IMR-90 (cell line): ENCODE measurements around the gene RPS8. TPM values are rescaled to one million over a fixed set of nuclear protein-coding genes. Genes with fewer than 3 reads are reported as not detected.
A peak's percentile ranks its signal among the peaks of the same experiment; 100 is the strongest.

ENCODE experiments used
- ATAC-seq: fragments of 200-7000 bp; cut with Tn5 transposase; 2 replicates; pipeline ENCODE4 v1.9.1; 2020; ENCODE audit warnings: low read depth, mild to moderate bottlenecking, moderate library complexity
- BruUV-seq: library from RNA; stranded (reverse); fragments of 400-500 nt; replicated peaks from 2 replicates; lab custom pipeline; 2021; lab: Mats Ljungman, UMichigan
- CTCF ChIA-PET: fragments of 300-600 bp; formaldehyde crosslinking; extraction: SDS; loops from one replicate; lab custom pipeline; 2021; ENCODE audit warnings: antibody characterized with exemption; lab: Yijun Ruan, JAX
- POLR2A ChIA-PET: fragments of 300-600 bp; sonication (Branson Sonifier 250); formaldehyde crosslinking; loops from one replicate; lab custom pipeline; 2022; ENCODE audit warnings: antibody characterized with exemption; ENCODE audit not compliant: unreplicated experiment; lab: Charles Lee
- DNase-seq: peaks from one replicate; pipeline ENCODE4 v3.0.0; 2013
- H2AFZ ChIP-seq: replicated peaks from 2 replicates; pipeline ENCODE3; 2013; ENCODE audit warnings: low read length, mild to moderate bottlenecking; ENCODE audit not compliant: poor library complexity
- H2AK5ac ChIP-seq: 2 replicates; pipeline ENCODE4 v1.6.1; 2013; ENCODE audit warnings: low read depth, low read length, inconsistent platforms
- H2AK9ac ChIP-seq: replicated peaks from 2 replicates; pipeline ENCODE3; 2013; ENCODE audit warnings: mild to moderate bottlenecking, low read depth, low read length, moderate library complexity; ENCODE audit not compliant: poor library complexity
- H2BK120ac ChIP-seq: 2 replicates; pipeline ENCODE4 v1.6.1; 2013; ENCODE audit warnings: low read depth, low read length, inconsistent platforms
- H2BK15ac ChIP-seq: 3 replicates; pipeline ENCODE4 v1.6.1; 2013; ENCODE audit warnings: low read depth, low read length, inconsistent platforms
- H2BK20ac ChIP-seq: 2 replicates; pipeline ENCODE4 v1.6.1; 2013; ENCODE audit warnings: low read depth, mild to moderate bottlenecking, inconsistent platforms, low read length, moderate library complexity
- H2BK5ac ChIP-seq: 2 replicates; pipeline ENCODE4 v1.6.1; 2013; ENCODE audit warnings: mild to moderate bottlenecking, low read depth, low read length, inconsistent platforms; ENCODE audit not compliant: poor library complexity, severe bottlenecking
- H3K14ac ChIP-seq: replicated peaks from 2 replicates; pipeline ENCODE4 v1.6.1; 2013; ENCODE audit warnings: low read depth, low read length, inconsistent platforms
- H3K18ac ChIP-seq: 2 replicates; pipeline ENCODE4 v1.6.1; 2013; ENCODE audit warnings: low read depth, low read length, control low read depth
- H3K23ac ChIP-seq: 2 replicates; pipeline ENCODE4 v1.6.1; 2013; ENCODE audit warnings: low read depth, low read length, inconsistent platforms
- H3K27ac ChIP-seq: 2 replicates; pipeline ENCODE4 v1.5.1; 2013; ENCODE audit warnings: mild to moderate bottlenecking, control low read depth, low read length; ENCODE audit not compliant: insufficient read depth
- H3K27me3 ChIP-seq: 2 replicates; pipeline ENCODE4 v1.6.1; 2013; ENCODE audit warnings: low read length; ENCODE audit not compliant: control insufficient read depth, insufficient read depth
- H3K36me3 ChIP-seq: 2 replicates; pipeline ENCODE4 v1.6.1; 2013; ENCODE audit warnings: low read length, mixed read lengths; ENCODE audit not compliant: control insufficient read depth, insufficient read depth
- H3K4ac ChIP-seq: 2 replicates; pipeline ENCODE4 v1.6.1; 2013; ENCODE audit warnings: low read depth, low read length, inconsistent platforms
- H3K4me1 ChIP-seq: 2 replicates; pipeline ENCODE4 v1.6.1; 2013; ENCODE audit warnings: low read length, mixed read lengths; ENCODE audit not compliant: control insufficient read depth, insufficient read depth
- H3K4me2 ChIP-seq: 2 replicates; pipeline ENCODE4 v1.6.1; 2013; ENCODE audit warnings: low read depth, mild to moderate bottlenecking, control low read depth, low read length, moderate library complexity
- H3K4me3 ChIP-seq: 2 replicates; pipeline ENCODE4 v1.5.1; 2013; ENCODE audit warnings: low read depth, mild to moderate bottlenecking, control low read depth, low read length, moderate library complexity; ENCODE audit not compliant: insufficient read depth
- H3K56ac ChIP-seq: 2 replicates; pipeline ENCODE4 v1.6.1; 2013; ENCODE audit warnings: low read length, inconsistent platforms; ENCODE audit not compliant: insufficient read depth; ENCODE audit errors: extremely low read depth
- H3K79me1 ChIP-seq, 2 experiments: 2 replicates each; pipeline ENCODE4 v1.6.1; 2013; ENCODE audit warnings: low read length in 2 of 2, inconsistent platforms in 1 of 2, low read depth in 1 of 2
- H3K9ac ChIP-seq: 2 replicates; pipeline ENCODE4 v1.6.1; 2013; ENCODE audit warnings: low read depth, low read length, control low read depth
- H3K9me1 ChIP-seq: 2 replicates; pipeline ENCODE4 v1.6.1; 2013; ENCODE audit warnings: low read length, inconsistent platforms; ENCODE audit not compliant: insufficient read depth
- H3K9me3 ChIP-seq: 2 replicates; pipeline ENCODE4 v1.6.1; 2013; ENCODE audit warnings: low read length; ENCODE audit not compliant: control insufficient read depth, insufficient read depth
- H4K20me1 ChIP-seq: 2 replicates; pipeline ENCODE4 v1.6.1; 2013; ENCODE audit warnings: low read length, inconsistent platforms; ENCODE audit not compliant: insufficient read depth
- H4K5ac ChIP-seq: 2 replicates; pipeline ENCODE4 v1.6.1; 2013; ENCODE audit warnings: mild to moderate bottlenecking, low read depth, low read length, control low read depth
- H4K8ac ChIP-seq, 2 experiments: 2 replicates each; pipeline ENCODE4 v1.6.1; 2013; ENCODE audit warnings: low read depth in 2 of 2, low read length in 2 of 2, control low read depth in 1 of 2, inconsistent platforms in 1 of 2
- H4K91ac ChIP-seq: 2 replicates; pipeline ENCODE4 v1.6.1; 2013; ENCODE audit warnings: low read depth, low read length, inconsistent platforms; ENCODE audit not compliant: insufficient read depth
- BHLHE40 ChIP-seq: fragments of 150-350 bp; IDR thresholded peaks from 2 replicates; pipeline ENCODE4 v1.6.1; 2016; ENCODE audit warnings: mild to moderate bottlenecking, low read depth, low read length
- CEBPB ChIP-seq: IDR thresholded peaks from 2 replicates; pipeline ENCODE4 v1.6.1; 2012; ENCODE audit warnings: low read depth, low read length, improper control_type of control experiment
- MAFK ChIP-seq: IDR thresholded peaks from 2 replicates; pipeline ENCODE4 v1.6.1; 2012; ENCODE audit warnings: low read depth, low read length, improper control_type of control experiment
- MAZ ChIP-seq: IDR thresholded peaks from 2 replicates; pipeline ENCODE4 v1.6.1; 2012; ENCODE audit warnings: low read depth, mild to moderate bottlenecking, low read length, improper control_type of control experiment, moderate library complexity, borderline replicate concordance
- MXI1 ChIP-seq: IDR thresholded peaks from 2 replicates; pipeline ENCODE4 v1.6.1; 2012; ENCODE audit warnings: low read depth, mild to moderate bottlenecking, low read length, moderate library complexity, borderline replicate concordance
- POLR2A ChIP-seq: IDR thresholded peaks from 2 replicates; pipeline ENCODE4 v1.6.1; 2012; ENCODE audit warnings: mild to moderate bottlenecking, low read depth, low read length
- RAD21 ChIP-seq: IDR thresholded peaks from 2 replicates; pipeline ENCODE4 v1.6.1; 2012; ENCODE audit warnings: low read length, improper control_type of control experiment
- RCOR1 ChIP-seq: IDR thresholded peaks from 2 replicates; pipeline ENCODE4 v1.6.1; 2012; ENCODE audit warnings: mild to moderate bottlenecking, low read length, improper control_type of control experiment; ENCODE audit not compliant: insufficient replicate concordance
- WGBS, 2 experiments: methylation state at CpG; one replicate each; pipeline versions ENCODE4 v1.1.5 to v1.1.7; 2013; ENCODE audit warnings: missing lambda C conversion rate in 2 of 2; ENCODE audit not compliant: insufficient read length in 1 of 2; ENCODE audit errors: extremely low coverage in 2 of 2; 5-methylcytosine and 5-hydroxymethylcytosine counted together
- dilution Hi-C: fragments of 300-500 bp; cut with HindIII; formaldehyde crosslinking; loops from one replicate; pipeline ENCODE4 v1.14.3; 2018; ENCODE audit warnings: low sequenced_read_pairs; ENCODE audit not compliant: unreplicated experiment
- in situ Hi-C: fragments of 300-500 bp; cut with MboI; formaldehyde crosslinking; loops from 3 replicates; pipeline ENCODE4 v1.14.3; 2019; ENCODE audit warnings: low sequenced_read_pairs, inconsistent platforms, mixed read lengths
- intact Hi-C: fragments of 100-400 bp; cut with micrococcal nuclease; formaldehyde crosslinking; loops from 2 replicates; pipeline ENCODE4 v1.10.0; 2022
- polyA plus RNA-seq, 3 experiments: library from polyadenylated mRNA; depleted of rRNA; stranded (reverse); fragments of >200 nt; gene quantifications; 2 replicates each; pipeline ENCODE4 v1.2.3, GENCODE V29; 2012; ENCODE audit warnings: low replicate concordance in 1 of 3
- total RNA-seq: library from RNA; depleted of rRNA; stranded (reverse); fragments of >200 nt; gene quantifications from 2 replicates; pipeline ENCODE4 v1.2.3, GENCODE V29; 2012
- TF ChIP-seq, protein P1 (sequence below): conservative IDR thresholded peaks from 2 replicates; pipeline ENCODE4 v1.5.1; 2012; ENCODE audit warnings: mild to moderate bottlenecking, low read depth, low read length, improper control_type of control experiment
- TF ChIP-seq, protein P2 (sequence below): fragments of 150-350 bp; IDR thresholded peaks from 2 replicates; pipeline ENCODE4 v1.6.1; 2017; ENCODE audit warnings: mild to moderate bottlenecking, antibody characterized with exemption, low read length, low read depth

Gene RPS8
- total and polyA plus RNA-seq, 2 of the 4 experiments (the other 2 are of a cell fraction), result 2,171 to 2,255 TPM

- Histone ChIP-seq H4K5ac (peak within 1 kb of the TSS; percentile 95), H3K4me2 (peak within 1 kb of the TSS; percentile 86), H4K20me1 (no peaks in the 10 kb centered on the region; the same call in 1 of the 2 replicates), H2BK5ac (peak within 1 kb of the TSS; percentile 82), H2BK120ac (peak within 1 kb of the TSS; percentile 62), H2AK9ac (peak within 1 kb of the TSS; percentile 88), H3K9me1 (peaks cover 5% of the 10 kb centered on the region), H3K79me1 (peaks cover 19 to 42% of the 10 kb centered on the region in 2 experiments), H2AFZ (peak within 1 kb of the TSS; percentile 95), H2BK15ac (no peak within 1 kb of the TSS), H3K9me3 (no peaks in the 10 kb centered on the region), H2BK20ac (no peak within 1 kb of the TSS), H3K9ac (peak within 1 kb of the TSS; percentile 82), H3K56ac (peak within 1 kb of the TSS; percentile 87), H3K4ac (peak within 1 kb of the TSS; percentile 94), H3K27me3 (no peaks in the 10 kb centered on the region), H3K4me1 (peaks cover 4% of the 10 kb centered on the region), H4K91ac (peak within 1 kb of the TSS; percentile 84), H3K18ac (peak within 1 kb of the TSS; percentile 72), H3K36me3 (no peaks in the 10 kb centered on the region), H3K14ac (peak within 1 kb of the TSS; percentile 99), H2AK5ac (peak within 1 kb of the TSS; percentile 44), H3K4me3 (peak within 1 kb of the TSS; percentile 77), H3K27ac (peak within 1 kb of the TSS; percentile 63), H3K23ac (peak within 1 kb of the TSS; percentile 92), H4K8ac (peak within 1 kb of the TSS; percentile 68 to 97)
- BruUV-seq, result no TSS peak
- DNase-seq, result peak; percentile 97
- in situ Hi-C loops, result no loop called here
- TF ChIP-seq RCOR1 (peak; percentile 62), CEBPB (no peak), RAD21 (no peak), MXI1 (peak; percentile 97), POLR2A (peak; percentile 61), BHLHE40 (0 out of 2 replicates have a peak, but pooled peaks have one; percentile 1), MAZ (peak; percentile 62; the same call in 1 of the 2 replicates), MAFK (no peak)
- TF ChIP-seq, protein P1, sequence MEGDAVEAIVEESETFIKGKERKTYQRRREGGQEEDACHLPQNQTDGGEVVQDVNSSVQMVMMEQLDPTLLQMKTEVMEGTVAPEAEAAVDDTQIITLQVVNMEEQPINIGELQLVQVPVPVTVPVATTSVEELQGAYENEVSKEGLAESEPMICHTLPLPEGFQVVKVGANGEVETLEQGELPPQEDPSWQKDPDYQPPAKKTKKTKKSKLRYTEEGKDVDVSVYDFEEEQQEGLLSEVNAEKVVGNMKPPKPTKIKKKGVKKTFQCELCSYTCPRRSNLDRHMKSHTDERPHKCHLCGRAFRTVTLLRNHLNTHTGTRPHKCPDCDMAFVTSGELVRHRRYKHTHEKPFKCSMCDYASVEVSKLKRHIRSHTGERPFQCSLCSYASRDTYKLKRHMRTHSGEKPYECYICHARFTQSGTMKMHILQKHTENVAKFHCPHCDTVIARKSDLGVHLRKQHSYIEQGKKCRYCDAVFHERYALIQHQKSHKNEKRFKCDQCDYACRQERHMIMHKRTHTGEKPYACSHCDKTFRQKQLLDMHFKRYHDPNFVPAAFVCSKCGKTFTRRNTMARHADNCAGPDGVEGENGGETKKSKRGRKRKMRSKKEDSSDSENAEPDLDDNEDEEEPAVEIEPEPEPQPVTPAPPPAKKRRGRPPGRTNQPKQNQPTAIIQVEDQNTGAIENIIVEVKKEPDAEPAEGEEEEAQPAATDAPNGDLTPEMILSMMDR, result 0 out of 2 replicates have a peak, but pooled peaks have one; percentile 4
- TF ChIP-seq, protein P2, sequence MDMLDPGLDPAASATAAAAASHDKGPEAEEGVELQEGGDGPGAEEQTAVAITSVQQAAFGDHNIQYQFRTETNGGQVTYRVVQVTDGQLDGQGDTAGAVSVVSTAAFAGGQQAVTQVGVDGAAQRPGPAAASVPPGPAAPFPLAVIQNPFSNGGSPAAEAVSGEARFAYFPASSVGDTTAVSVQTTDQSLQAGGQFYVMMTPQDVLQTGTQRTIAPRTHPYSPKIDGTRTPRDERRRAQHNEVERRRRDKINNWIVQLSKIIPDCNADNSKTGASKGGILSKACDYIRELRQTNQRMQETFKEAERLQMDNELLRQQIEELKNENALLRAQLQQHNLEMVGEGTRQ, result 0 out of 2 replicates have a peak, but pooled peaks have one; percentile 31
- ChIA-PET CTCF (interaction anchor here (1.1 kb wide), 1 partner anchor 8 kb away, joined by 4 read pairs; the partner anchor contains the start of gene RNU5D-1), POLR2A (no interaction called here)
- dilution Hi-C loops, result no loop called here
- ATAC-seq, result peak; percentile 100
- 0% methylated on average over 23 of the region's 57 CpGs; no CpG with 5 or more reads in 1 of the 2 experiments for WGBS, 2 experiments
- intact Hi-C loops, result loop anchor here (2.0 kb wide), 1 partner anchor 35 kb away; the partner anchor contains the start of gene RPS8
These were observed 35.8 kb upstream of the RPS8 start, which contains the start of gene KIF2C for GRCh38 chr1:44739307-44740178. Gene KIF2C (plus strand): TSS chr1:44739837. CDS start chr1:44739933, 96 bp downstream.
